Nephron (organoid): Measurements from ENCODE around the gene GPN1.
"Not testable (repeated sequence)": the region's sequence is repeated elsewhere in the genome, so short reads cannot be mapped to it uniquely, and the experiment has no call there.

Experiments
- H3K27ac Mint-ChIP-seq, 3 experiments: 2 replicates each; pipeline ENCODE4 v1.8.0; 2020; ENCODE audit warnings: mixed read lengths in 3 of 3, mild to moderate bottlenecking in 2 of 3, moderate library complexity in 1 of 3
- H3K27me3 Mint-ChIP-seq: 2 replicates; pipeline ENCODE4 v1.8.0; 2021; ENCODE audit warnings: low read depth, mild to moderate bottlenecking, moderate library complexity, mixed read lengths
- H3K36me3 Mint-ChIP-seq: 2 replicates; pipeline ENCODE4 v1.8.0; 2020; ENCODE audit warnings: low read depth, mixed read lengths
- H3K4me1 Mint-ChIP-seq: 2 replicates; pipeline ENCODE4 v1.8.0; 2020; ENCODE audit warnings: mixed read lengths
- H3K4me3 Mint-ChIP-seq, 3 experiments: 2 replicates each; pipeline ENCODE4 v1.8.0; 2020; ENCODE audit warnings: mild to moderate bottlenecking in 3 of 3, mixed read lengths in 3 of 3, moderate library complexity in 2 of 3
- H3K9me3 Mint-ChIP-seq: 2 replicates; pipeline ENCODE4 v1.8.0; 2020; ENCODE audit warnings: mixed read lengths
- CTCF ChIP-seq, 3 experiments: fragments of 200-600 bp; sonication (generic); IDR thresholded peaks; one replicate each; pipeline ENCODE4 v1.5.0; 2021; ENCODE audit warnings: antibody characterized with exemption in 3 of 3; ENCODE audit not compliant: unreplicated experiment in 3 of 3

GPN1 gene

DNA sequence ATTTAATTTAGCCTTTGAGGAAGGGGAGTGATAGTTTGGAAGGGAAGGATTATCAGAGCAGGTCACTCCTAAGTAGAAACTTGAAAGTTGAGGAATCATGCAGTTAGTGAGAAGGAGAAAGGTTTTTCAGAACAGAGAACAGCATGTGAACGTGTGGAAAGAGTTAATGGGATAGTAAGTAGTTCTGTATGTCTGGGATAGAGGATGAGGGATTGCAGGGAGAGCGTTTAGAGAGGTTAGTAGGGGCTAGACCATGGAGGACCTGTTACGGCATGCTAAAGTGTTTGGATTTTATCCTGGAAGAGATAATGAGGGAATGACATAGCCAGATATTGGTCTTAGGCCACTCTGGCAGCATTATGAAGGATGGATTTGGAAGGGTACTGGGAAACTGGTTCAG is 44.3 kb upstream of the GPN1 start:
- Mint-ChIP-seq H3K27ac (no peak overlapping the region), H3K36me3 (peaks cover 70% of the 10 kb centered on the region), H3K27me3 (no peaks in the 10 kb centered on the region), H3K4me1 (peaks cover 24% of the 10 kb centered on the region), H3K9me3 (peaks cover 57% of the 10 kb centered on the region), H3K4me3 (peak overlapping the region; percentile 98 to 100 (median 99))
- no peak for TF ChIP-seq CTCF (IDR thresholded peaks at IDR 0.05; ENCODE audit: unreplicated experiment in 3 of 3)

- Mint-ChIP-seq H3K4me1 (peaks cover 24% of the 10 kb centered on the region), H3K9me3 (peaks cover 58% of the 10 kb centered on the region), H3K36me3 (peaks cover 72% of the 10 kb centered on the region), H3K27ac (no peak overlapping the region), H3K4me3 (no peak overlapping the region), H3K27me3 (no peaks in the 10 kb centered on the region)
- no peak for TF ChIP-seq CTCF (IDR thresholded peaks at IDR 0.05; ENCODE audit: unreplicated experiment in 3 of 3)
Measured at GRCh38 chr2:27587025-27587424, 41.8 kb upstream of the GPN1 start.

DNA sequence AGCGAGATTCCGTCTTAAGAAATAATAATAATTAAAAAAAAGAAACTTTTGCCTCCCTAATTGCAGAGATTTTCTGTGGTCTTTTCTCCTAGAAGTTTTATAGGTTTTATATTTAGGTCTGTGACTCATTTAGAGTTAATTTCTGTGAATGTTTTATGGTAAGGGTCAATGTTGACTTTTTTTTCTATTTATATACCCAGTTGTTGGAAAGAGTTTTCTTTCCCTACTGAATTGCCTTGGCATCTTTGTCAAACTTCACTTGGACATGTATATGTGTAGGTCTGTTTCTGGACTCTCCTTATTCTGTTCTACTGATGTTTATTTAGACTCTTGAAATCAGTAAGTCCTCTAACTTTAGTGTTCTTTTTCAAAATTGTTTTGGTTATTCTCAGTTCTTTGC is 40.5 kb upstream of the GPN1 start:
- no peak overlapping the region for H3K27ac Mint-ChIP-seq
- H3K4me1 Mint-ChIP-seq, result peaks cover 17% of the 10 kb centered on the region
- no peak for TF ChIP-seq CTCF (IDR thresholded peaks at IDR 0.05; ENCODE audit: unreplicated experiment in 3 of 3)
- peaks cover 71% of the 10 kb centered on the region for H3K36me3 Mint-ChIP-seq
- H3K4me3 Mint-ChIP-seq, result no peak overlapping the region
- no peaks in the 10 kb centered on the region for H3K27me3 Mint-ChIP-seq
- H3K9me3 Mint-ChIP-seq, result peaks cover 55% of the 10 kb centered on the region

GRCh38 chr2:27591745-27592144 is 37.1 kb upstream of the GPN1 start:
- Mint-ChIP-seq H3K27me3 (no peaks in the 10 kb centered on the region), H3K4me3 (no peak overlapping the region), H3K4me1 (no peaks in the 10 kb centered on the region), H3K9me3 (peaks cover 63% of the 10 kb centered on the region), H3K36me3 (peaks cover 73% of the 10 kb centered on the region), H3K27ac (no peak overlapping the region)
- TF ChIP-seq CTCF (IDR thresholded peaks at IDR 0.05; ENCODE audit: unreplicated experiment in 3 of 3), result no peak

DNA sequence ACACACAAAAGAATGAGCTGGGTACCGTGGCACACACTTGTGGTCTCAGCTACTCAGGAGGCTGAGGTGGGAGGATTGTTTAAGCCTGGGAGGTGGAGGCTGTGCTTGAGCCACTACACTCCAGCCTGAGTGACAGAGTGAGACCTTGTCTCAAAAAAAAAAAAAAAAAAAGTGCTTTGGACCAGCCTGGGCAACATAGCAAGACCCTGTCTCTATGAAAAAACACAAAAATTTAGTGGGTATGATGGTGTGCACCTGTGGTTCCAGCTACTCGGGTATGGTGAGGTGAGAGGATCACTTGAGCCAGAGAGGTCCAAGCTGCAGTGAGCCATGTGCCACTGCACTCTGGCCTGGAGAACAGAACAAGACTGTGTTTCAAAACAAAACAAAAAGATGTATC is 35.6 kb upstream of the GPN1 start:
- H3K27me3 Mint-ChIP-seq, result no peaks in the 10 kb centered on the region
- H3K4me1 Mint-ChIP-seq, result no peaks in the 10 kb centered on the region
- peaks cover 62% of the 10 kb centered on the region for H3K9me3 Mint-ChIP-seq
- peaks cover 75% of the 10 kb centered on the region for H3K36me3 Mint-ChIP-seq
- H3K4me3 Mint-ChIP-seq, result no peak overlapping the region
- no peak overlapping the region for H3K27ac Mint-ChIP-seq
- TF ChIP-seq CTCF (IDR thresholded peaks at IDR 0.05; ENCODE audit: unreplicated experiment in 3 of 3), result no peak

- peaks cover 79% of the 10 kb centered on the region for H3K36me3 Mint-ChIP-seq
- not testable (repeated sequence) for H3K4me3 Mint-ChIP-seq, H3K4me1 Mint-ChIP-seq, H3K27ac Mint-ChIP-seq, H3K27me3 Mint-ChIP-seq
- H3K9me3 Mint-ChIP-seq, result peaks cover 61% of the 10 kb centered on the region
Measured at GRCh38 chr2:27594020-27594703, 34.7 kb upstream of the GPN1 start.

- H3K4me3 Mint-ChIP-seq, H3K27me3 Mint-ChIP-seq, H3K4me1 Mint-ChIP-seq, H3K27ac Mint-ChIP-seq: not testable (repeated sequence)
- Mint-ChIP-seq H3K9me3 (peaks cover 49% of the 10 kb centered on the region), H3K36me3 (peaks cover 79% of the 10 kb centered on the region)
Measured at GRCh38 chr2:27595412-27595811, 33.4 kb upstream of the GPN1 start.
